CD4-positive, alpha-beta T cell treated with Interleukin-15 for 1 hour (primary cell): ENCODE data around the gene MYBBP1A.

Source experiments
- DNase-seq: peaks from one replicate; pipeline ENCODE4 v3.0.0-alpha.2; 2020

The MYBBP1A gene

GRCh38 chr17:4547118-4547906 is 7.9 kb downstream of the MYBBP1A start:
- no peak for DNase-seq

- no peak for DNase-seq
These were observed 9.8 kb downstream of the MYBBP1A start for GRCh38 chr17:4545217-4545951.

GRCh38 chr17:4544951-4545216 is 10.3 kb downstream of the MYBBP1A start:
- DNase-seq = no peak

GRCh38 chr17:4544135-4544950 is 10.8 kb downstream of the MYBBP1A start:
- DNase-seq = no peak

GRCh38 chr17:4543557-4544026 is 11.6 kb downstream of the MYBBP1A start:
- DNase-seq = no peak

GRCh38 chr17:4542726-4543191 is 12.4 kb downstream of the MYBBP1A start:
- no peak for DNase-seq

- DNase-seq = no peak
These were observed 13.0 kb downstream of the MYBBP1A start for GRCh38 chr17:4542003-4542725.

- no peak for DNase-seq
These were observed 13.7 kb downstream of the MYBBP1A start for GRCh38 chr17:4541328-4542002.

- no peak for DNase-seq
These were observed 14.4 kb downstream of the MYBBP1A start for GRCh38 chr17:4540687-4541327.

GRCh38 chr17:4540224-4540651 is 14.9 kb downstream of the MYBBP1A start:
- DNase-seq = no peak

- no peak for DNase-seq
These were observed 15.5 kb downstream of the MYBBP1A start for GRCh38 chr17:4539576-4540223.

- DNase-seq = no peak
These were observed 16.2 kb downstream of the MYBBP1A start for GRCh38 chr17:4539025-4539424.

GRCh38 chr17:4538236-4539002 is 16.8 kb downstream of the MYBBP1A start:
- no peak for DNase-seq

GRCh38 chr17:4537451-4538235 is 17.5 kb downstream of the MYBBP1A start:
- no peak for DNase-seq

GRCh38 chr17:4536742-4537411 is 18.3 kb downstream of the MYBBP1A start:
- no peak for DNase-seq

- DNase-seq = no peak
These were observed 18.9 kb downstream of the MYBBP1A start for GRCh38 chr17:4536259-4536741.

GRCh38 chr17:4535667-4536258 is 19.4 kb downstream of the MYBBP1A start:
- DNase-seq = no peak
